NCI-H1930 (cell line): ENCODE data around the gene SLC17A4.
"Not testable (repeated sequence)": the region's sequence is repeated elsewhere in the genome, so short reads cannot be mapped to it uniquely, and the experiment has no call there.

Experiments
- DNase-seq, 2 experiments: peaks; one replicate each; lab custom pipeline; 2025; lab: John Stamatoyannopoulos, UW

Gene SLC17A4, protein sequence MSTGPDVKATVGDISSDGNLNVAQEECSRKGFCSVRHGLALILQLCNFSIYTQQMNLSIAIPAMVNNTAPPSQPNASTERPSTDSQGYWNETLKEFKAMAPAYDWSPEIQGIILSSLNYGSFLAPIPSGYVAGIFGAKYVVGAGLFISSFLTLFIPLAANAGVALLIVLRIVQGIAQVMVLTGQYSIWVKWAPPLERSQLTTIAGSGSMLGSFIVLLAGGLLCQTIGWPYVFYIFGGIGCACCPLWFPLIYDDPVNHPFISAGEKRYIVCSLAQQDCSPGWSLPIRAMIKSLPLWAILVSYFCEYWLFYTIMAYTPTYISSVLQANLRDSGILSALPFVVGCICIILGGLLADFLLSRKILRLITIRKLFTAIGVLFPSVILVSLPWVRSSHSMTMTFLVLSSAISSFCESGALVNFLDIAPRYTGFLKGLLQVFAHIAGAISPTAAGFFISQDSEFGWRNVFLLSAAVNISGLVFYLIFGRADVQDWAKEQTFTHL

DNA sequence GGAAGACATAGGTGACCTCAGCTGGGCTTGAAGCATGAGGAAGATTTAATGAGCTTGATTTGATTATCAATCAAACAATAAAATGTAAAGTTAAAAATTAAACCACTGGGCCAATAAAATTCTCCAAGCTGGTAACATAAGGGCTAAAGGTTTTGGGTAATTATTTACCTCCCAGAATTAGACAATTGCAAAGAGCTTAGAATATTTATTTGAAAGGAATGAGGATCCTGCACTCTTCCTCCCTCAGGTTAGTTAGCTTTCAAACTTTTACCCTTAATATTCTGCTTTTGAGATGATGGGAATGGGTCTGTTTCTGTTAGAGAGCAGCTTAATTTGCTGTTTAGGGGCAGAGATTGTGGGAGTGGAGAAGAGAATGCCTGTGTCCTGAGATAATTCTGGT lies at the start of gene SLC17A4:
SLC17A4 (plus strand) TSS at position 208 of the 400 bp plus-strand sequence. CDS start 7,221 bp downstream, outside the sequence.
- no peak for DNase-seq

DNA sequence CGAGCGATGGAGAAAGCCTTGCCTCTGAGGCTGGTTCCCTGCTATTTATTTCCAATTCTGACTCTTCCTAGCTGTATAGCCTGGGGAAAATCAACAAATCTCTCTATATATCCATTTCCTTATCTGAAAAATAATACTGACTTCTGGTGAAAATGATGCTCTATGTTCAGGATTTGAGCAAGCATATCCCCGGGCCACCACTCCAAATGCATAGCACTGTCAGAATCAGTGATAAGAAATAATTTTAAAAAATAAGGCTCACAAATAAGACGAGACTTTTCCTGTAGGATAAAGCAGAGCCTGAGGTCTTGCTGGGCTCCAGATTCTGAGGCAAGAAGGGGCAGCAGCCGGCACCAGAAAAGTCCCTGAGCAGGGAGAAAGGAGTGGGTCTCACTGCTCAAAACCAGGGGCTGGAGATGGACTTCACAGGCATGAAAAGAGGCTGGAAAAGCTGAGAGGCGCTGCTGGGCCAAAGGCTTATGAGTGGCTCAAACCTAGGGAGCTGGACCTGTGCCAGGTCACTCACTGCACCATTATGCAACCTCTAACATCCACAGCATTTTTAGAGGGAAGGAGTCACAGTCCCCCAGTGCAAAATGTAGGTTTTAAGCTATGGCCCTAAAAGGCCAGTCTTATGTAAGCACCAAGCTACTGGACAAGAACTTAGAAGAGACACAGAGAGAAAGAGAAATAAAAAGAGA lies 48.1 kb upstream of the SLC17A4 start:
- DNase-seq = no peak

DNA sequence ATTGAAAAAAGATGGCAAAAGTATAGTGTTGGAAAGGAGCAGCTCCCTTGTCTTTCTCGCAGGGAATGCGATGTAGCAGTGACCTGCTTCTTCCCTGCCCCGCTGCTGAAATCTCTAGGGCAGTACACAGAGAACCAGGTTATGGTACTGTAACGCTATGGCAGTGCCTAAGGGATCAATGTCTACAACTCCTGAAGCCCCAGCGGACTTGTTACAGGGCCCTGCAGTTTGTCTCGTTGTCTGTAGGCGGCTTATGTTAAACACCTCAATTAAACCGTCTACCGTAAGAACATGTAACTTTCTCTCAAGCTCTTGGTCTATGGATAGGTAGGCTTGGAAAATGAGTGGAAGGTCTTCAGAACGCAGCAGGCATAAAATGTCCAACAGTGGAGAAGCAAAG lies 44.8 kb upstream of the SLC17A4 start:
- DNase-seq = no peak

DNA sequence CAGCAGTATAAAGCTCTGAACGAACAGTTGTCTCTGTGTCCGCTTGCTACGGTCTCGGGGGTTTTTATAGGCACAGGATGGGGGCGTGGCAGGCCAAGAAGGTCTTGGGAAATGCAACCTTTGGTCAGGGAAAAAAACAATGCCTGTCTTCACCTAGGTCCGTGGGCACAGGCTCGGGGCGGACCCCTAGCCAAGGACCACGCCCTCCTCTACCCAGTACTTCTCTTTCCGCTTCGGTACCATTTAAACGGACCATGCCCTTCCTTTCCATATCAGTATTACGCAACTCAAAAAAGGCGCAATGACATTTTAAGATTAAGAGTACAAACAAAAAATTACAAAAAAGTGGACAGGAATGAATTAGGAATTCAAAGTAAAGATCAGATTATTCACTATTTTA lies 44.3 kb upstream of the SLC17A4 start:
- DNase-seq = no peak

DNA sequence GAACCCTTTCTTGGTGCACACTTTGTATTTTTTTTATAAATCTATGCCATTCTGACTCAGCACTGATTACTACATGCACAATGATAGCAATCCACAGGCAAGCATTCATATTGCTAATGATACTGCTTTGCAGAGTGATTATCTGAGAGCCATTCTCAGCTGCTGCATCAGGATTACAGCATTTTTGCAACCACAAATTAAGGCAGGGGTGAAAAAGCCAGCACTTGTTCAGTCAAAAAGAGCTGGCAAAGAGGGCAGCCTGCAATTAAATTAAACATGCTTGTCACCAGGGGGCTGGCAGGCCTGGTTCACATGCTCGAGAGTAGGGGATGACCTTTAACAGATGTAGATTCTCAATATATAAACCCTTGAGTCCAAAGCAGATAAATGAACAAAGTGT lies 40.7 kb upstream of the SLC17A4 start:
- peak in 1 of 2 experiments; percentile 9 for DNase-seq

DNA sequence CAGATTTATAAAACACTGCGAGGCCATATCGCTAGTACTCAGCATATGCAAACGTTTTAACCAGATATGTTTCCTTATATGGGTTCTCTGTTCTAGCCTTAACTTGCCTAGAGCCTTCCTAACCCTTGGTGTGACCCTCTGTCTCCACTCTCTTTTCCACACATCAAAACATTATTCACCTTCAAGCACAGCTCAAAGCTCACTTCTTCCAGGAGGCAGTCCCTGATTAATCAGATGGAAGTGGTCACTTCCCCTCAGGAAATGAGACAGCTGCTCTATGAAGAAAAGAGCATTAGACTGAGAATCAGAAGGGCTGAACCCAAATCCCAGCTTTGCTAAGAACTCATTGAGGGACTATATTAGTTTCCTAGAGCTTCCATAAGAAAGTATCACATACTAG lies 39.8 kb upstream of the SLC17A4 start:
- DNase-seq = no peak

DNA sequence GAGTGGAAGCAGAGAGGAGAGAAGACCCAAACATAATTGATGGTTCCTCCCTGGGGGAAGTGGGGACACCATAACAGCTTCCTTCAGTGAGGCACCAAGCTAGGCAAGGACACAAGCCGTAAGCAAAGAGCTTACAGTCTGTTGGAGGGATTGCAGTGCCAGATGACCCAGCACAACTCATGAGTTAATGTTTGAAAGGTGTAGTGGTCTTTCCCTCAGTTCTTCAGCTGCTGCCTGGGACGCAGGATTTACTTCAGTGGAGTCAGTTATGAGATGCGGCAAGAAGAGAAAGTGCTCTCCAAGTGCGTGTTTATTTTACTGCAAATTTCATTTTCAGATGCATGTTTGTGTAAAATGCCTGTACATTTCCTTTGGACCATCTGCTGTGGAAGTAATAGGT lies 38.7 kb upstream of the SLC17A4 start:
- no peak for DNase-seq

DNA sequence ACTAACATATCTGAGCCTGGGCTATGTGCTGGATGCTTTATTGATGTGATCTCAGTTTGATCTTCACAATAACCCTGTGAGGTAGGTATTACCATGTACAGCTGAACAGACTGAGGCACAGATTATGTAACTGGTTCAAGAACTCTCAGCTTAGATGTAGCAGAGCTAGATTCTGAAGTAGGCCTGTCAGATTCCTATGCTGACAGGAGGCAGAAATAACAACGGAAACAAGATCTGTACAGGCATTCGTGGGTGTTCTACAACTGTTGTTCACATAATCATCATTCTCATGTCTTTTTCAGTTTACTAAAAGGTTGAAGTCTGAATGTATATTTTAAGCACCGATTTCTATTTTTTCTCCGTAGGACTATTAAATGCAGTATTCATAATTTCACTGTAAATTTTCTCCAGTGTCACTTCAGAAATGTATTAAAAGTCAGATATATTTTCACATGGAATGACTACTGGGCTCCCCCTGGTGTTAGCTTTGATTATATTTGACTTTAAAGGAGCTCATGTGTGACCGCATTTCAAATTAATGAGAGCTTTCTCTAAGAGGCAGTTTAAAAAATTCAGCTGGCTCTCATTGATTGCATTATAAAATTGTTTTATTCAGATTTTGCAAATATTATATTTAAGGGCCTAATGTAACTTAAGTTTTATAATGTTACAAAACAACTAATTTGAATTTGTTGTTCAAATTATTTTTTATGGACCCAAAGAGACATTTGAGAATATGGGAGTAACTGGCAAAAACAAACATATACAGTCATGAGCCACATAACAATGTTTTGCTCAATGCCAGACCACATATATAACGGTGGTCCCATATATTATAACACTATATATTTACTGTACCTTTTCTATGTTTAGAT lies 36.4 kb upstream of the SLC17A4 start:
- peak in 1 of 2 experiments; percentile 29 for DNase-seq

DNA sequence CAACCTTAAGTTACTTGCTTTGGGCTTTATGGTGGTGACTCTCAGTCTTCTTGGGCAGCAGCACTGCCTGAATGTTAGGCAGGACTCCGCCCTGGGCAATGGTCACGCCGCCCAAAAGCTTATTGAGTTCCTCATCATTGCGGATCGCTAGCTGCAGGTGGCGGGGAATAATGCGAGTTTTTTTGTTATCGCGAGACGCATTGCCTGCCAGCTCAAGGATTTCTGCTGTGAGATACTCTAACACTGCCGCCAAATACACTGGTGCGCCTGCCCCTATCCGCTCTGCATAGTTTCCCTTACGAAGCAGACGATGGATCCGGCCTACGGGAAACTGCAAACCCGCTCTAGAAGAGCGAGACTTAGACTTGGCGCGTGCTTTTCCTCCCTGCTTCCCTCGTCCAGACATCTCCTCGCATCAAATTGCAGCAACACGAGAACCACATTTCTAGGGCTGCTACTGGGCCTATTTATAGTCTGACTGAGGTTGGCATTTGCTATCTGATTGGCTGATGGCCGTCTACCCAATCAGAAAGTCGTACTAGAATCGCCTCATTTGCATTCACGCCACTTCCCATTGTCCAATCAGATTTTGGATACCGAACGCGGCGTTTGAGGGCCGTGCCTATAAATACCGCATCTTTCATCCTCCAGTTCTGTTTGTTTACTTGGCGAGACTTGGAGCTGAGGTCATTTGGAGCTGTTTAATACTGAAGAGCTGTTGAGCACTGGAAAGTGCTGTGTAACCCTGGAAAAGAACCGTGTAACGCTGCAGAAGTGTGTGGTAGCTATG lies 28.2 kb upstream of the SLC17A4 start:
- no peak for DNase-seq

DNA sequence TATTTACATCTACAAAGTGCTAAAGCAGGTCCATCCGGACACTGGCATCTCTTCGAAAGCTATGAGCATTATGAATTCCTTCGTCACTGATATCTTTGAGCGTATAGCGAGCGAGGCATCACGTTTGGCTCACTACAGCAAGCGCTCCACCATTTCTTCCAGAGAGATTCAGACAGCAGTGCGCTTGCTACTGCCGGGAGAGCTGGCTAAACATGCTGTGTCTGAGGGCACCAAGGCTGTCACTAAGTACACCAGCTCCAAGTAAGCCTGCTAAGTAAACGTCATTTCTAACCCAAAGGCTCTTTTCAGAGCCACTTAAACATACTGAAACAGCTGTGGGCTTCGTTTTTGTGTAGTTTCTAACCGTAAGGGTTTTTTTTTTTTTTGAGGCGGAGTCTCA lies 27.5 kb upstream of the SLC17A4 start:
- no peak for DNase-seq

DNA sequence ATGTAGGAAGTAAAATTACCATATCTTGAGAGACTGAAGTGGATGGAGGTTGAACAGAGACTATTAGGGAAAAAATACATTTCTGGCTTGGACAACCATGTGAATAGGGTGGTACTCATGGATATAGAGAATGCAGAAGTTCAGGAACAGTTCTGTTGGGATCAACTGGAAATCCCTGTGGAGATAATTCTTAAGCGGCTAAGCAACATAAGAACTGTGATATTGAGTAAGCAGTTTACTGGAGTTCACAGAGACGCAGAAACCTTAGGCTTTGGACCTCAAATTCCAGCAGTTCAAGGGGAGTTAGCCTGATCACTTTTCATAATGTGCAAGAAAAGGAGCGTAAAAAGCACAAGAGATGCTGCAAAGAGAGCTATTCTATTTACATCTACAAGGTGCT lies 23.6 kb upstream of the SLC17A4 start:
- DNase-seq = no peak

DNA sequence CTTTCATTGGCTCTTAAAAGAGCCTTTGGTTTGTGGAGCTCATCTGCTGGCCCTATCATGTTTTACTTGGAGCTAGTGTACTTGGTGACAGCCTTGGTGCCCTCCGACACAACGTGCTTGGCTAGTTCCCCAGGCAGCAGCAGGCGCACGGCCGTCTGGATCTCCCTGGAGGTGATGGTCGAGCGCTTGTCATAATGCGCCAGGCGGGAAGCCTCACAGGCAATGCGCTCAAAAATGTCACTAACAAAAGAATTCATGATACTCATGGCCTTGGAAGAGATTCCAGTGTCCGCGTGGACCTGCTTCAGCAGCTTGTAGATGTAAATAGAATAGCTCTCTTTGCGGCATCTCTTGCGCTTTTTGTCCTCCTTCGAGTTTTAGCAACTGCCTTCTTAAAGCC lies 22.8 kb upstream of the SLC17A4 start:
- DNase-seq = no peak

DNA sequence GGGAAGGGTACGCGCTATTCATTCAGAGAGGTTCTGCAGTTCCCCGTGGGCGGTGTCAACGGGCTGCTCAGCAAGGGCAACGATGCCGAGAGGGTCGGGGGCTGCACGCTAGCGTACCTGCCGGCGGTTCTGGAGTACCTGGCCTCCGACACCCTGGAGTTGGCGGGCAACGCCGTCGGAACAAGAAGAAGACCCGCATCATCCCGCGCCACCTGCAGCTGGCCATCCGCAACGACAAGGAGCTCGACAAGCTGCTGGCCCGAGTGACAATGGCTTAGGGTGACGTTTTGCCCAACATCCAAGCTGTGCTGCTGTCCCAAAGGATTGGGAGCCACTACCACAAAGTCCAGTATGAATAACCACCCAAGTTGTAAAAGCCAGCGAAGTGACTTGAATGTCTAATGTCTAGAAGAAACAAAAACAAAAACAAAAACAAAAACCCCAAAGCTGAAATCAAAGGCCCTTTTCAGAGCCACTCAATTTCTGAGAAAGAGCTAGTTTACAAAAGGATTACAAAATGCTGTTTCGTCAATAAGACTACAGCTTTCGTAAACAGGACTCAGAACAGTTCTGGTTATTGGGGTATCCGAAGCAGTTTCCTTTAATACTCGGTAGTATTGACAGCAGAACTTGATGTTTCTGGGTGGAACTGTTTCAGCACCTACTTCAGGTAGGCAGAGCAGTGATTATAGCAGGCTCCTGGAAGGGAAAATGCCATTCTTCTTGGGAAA lies 21.9 kb upstream of the SLC17A4 start:
- no peak for DNase-seq

DNA sequence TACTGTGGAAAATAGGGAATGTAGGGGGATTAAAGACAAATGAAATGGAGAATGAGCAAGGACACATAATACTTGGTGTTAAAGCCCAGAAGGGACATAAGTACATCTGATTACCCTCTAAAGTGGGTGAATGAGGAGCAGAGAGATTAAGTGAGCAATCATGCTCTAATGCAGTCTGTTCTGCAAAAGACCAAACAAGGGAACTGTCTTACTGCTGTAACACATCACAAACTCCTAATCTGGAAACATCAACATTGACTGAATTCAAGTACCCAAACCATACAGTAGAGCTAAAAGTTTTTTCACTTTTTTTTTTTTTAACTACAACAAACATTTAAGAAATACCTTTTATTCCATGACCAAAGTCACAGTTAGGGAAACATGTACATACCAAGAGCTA lies 19.3 kb upstream of the SLC17A4 start:
- peak in 1 of 2 experiments; percentile 9 for DNase-seq

DNA sequence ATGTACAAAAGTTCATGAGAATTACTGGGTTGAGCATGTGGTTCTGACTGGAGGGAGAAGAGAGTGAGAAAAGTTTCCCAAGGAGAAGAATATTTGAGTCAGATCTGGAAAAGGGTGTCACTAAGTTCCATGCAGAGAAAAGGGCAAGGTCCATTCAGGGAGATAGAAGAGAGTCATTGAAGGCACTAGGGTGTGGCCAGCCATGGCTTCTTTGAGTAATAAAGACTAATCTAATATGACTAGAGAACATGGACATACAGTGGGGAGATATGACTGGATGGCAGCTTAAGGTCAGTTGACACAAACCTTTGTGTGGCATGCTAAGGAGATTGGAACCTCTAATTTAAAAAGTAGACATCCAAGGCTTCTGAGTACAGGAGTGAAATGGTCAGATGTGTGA lies 10.7 kb upstream of the SLC17A4 start:
- no peak for DNase-seq

DNA sequence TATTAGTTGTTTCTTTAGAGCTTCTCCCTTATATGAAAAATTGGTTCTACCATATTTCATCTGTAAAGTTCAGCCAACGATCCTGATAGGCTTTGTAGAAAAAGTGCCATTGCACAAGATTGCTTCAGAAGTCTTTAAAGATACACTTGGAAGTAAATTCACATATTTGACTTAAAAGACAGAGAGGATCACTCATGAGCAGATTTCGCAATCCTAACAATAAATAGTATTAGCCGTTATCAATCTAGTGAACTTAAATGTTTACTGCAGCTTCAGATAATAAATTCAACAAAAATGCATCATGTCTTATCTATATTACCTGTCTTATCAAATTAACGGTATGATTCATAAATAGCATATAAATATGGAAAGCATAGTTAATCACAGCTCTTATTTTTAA lies 8.7 kb upstream of the SLC17A4 start:
- no peak for DNase-seq

DNA sequence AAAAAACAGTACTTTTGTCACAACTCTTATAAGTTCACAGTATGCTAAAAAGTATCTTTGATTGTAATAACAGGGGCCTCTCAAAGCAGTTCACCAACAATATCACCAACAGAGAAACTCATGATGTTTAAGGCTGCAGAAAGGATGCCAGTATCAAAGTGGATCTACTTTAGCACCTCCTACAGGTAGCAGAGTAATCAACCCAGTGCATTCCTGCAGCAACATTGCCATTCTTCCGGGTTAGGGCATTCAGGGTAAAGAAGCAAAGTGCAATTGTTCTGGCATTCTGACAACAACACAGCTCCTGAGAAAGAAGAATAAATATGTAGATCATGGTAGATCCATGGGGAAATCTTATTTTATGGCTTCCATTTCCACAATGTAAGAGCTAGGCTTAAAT lies 7.6 kb upstream of the SLC17A4 start:
- DNase-seq = no peak

DNA sequence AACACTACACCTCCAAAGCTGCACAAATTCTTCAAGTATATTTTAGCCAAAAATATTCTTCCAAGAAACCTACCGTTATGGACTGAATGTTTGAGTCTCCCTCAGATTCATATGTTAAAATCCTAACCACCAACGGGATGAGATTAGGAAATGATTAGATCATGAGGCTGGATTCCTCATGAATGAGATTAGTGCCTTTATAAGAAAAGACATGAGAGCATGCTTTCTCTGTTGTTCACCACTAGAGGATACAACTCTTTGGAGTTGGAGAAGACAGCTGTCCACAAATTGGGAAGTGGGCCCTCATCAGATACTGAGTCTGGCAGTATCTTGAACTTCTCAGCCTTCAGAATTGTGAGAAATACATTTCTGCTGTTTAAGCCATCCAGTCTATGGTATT lies 7.1 kb upstream of the SLC17A4 start:
- DNase-seq = no peak

DNA sequence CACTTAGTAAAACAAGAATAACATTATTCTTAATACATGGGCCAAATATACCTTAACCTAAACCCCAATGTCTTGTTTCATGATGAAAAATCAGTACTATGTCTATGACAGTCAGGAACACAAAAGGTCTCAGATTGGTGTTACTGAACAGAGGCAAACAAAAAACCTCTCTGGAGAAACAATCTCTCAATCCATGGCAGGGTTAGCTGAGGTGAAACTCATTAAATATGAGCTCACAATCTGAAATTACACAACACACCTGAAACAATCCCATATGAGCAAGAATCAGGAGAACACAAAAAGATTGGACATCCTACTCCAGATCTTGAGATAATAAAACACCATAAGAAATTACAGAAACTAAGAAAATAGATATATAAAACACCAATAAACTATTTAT lies 6.5 kb upstream of the SLC17A4 start:
- no peak for DNase-seq

DNA sequence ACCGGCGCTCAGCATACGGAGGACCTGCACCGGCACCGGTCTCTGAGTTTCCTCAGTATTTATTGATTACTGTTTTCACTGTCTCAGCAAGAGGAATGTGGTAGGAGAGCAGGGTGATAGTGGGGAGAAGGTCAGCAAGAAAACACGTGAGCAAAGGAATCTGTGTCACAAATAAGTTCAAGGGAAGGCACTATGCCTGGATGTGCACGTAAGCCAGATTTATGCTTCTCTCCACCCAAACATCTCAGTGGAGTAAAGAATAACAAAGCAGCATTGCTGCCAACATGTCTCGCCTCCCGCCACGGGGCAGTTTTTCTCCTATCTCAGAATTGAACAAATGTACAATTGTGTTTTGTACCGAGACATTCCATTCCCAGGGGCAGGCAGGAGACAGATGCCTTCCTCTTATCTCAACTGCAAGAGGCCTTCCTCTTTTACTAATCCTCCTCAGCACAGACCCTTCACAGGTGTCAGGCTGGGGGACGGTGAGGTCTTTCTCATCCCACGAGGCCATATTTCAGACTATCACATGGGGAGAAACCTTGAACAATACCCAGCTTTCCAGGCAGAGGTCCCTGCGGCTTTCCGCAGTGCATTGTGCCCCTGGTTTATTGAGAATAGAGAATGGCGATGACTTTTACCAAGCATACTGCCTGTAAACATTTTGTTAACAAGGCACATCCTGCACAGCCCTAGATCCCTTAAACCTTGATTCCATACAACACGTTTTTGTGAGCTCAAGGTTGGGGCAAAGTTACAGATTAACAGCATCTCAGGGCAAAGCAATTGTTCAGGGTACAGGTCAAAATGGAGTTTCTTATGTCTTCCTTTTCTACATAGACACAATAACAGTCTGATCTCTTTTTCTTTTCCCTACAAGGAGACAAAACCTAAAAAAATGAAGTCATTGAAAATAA lies 5.7 kb upstream of the SLC17A4 start:
- not testable (repeated sequence) for DNase-seq
